Measurements from ENCODE around the gene C17orf114.

The C17orf114 gene

DNA sequence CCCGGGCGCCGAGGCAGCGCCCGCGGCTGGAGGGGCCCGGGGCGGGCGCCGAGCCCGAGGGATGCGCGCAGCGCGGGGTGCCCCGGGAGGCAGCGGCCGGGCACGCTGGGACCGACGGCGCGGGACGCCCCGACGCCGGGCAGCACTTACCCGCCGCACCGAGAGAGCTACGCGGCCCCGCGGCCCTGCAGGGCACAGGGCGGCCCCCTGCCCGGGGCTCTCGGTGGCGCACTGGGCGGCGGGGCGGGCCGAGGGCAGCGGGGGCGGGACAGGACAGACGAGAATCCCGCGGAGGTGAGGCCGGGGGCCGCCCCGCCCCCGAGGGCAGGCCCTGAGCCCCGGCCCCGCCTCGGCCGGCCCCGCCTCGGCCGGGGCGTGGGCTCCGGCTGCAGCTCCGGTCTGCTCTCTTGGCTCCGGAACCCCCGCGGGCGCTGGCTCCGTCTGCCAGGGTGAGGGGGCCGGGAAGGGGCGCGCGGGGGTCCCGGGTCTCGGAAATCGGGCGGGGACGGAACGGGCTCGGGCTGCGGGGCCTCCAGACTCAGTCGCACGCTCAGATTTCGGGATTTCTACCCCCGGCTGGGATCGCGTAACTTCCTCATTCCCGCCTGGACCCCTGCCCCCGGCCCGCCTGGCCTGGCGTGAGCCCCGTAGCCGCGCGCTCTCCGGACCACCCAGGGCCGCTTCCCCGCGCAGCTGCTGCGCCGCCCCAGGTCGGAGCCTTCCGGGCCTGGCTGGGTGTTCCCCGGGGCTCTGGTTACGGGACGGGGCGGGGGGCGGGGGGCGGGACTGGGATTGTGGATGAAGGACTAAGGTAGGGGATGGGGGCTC, 4.9 kb upstream of the C17orf114 start, which contains the start of gene PLD2:
PLD2 (plus strand) TSS at position 376 of the 828 bp plus-strand sequence. CDS start 621 bp downstream, outside the sequence.
- intact Hi-C loops (cut with DNase I), result no loop called here
- Histone ChIP-seq H3K4me1 (peaks cover 24% of the 10 kb centered on the region), H3K27ac (peak within 1 kb of the TSS; percentile 85)

DNA sequence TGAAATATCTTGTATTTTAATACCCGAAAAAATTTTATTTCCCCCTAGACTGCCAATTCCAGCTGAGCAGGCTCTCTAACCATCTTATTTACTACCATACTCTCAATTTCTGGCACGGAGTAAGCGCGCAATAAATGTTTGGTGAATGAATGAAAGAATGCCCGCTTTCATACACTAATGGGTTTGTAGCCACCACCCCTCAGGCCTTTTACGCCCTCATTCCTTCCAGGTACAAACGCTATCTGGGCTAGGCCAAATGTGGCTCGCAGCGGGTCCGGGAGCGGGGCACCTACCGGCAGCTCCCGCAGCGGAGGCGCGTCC, 4.3 kb upstream of the C17orf114 start:
- H3K9me3 ChIP-seq, result no peaks in the 10 kb centered on the region
- no peak for DNase-seq (ENCODE audit: extremely low spot score in 2 of 2)
- no peaks in the 10 kb centered on the region for H3K36me3 ChIP-seq
- peaks cover 24% of the 10 kb centered on the region for H3K4me1 ChIP-seq
- no peaks in the 10 kb centered on the region for H3K27me3 ChIP-seq
- TF ChIP-seq POLR2A (IDR thresholded peaks at IDR 0.05) (no peak), POLR2AphosphoS5 (IDR thresholded peaks at IDR 0.05; ENCODE audit: insufficient read depth in 1 of 2, low read depth in 1 of 2) (no peak)
- TF ChIP-seq, protein P1, sequence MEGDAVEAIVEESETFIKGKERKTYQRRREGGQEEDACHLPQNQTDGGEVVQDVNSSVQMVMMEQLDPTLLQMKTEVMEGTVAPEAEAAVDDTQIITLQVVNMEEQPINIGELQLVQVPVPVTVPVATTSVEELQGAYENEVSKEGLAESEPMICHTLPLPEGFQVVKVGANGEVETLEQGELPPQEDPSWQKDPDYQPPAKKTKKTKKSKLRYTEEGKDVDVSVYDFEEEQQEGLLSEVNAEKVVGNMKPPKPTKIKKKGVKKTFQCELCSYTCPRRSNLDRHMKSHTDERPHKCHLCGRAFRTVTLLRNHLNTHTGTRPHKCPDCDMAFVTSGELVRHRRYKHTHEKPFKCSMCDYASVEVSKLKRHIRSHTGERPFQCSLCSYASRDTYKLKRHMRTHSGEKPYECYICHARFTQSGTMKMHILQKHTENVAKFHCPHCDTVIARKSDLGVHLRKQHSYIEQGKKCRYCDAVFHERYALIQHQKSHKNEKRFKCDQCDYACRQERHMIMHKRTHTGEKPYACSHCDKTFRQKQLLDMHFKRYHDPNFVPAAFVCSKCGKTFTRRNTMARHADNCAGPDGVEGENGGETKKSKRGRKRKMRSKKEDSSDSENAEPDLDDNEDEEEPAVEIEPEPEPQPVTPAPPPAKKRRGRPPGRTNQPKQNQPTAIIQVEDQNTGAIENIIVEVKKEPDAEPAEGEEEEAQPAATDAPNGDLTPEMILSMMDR (IDR thresholded peaks at IDR 0.05), result no peak
- intact Hi-C loops (cut with DNase I), result no loop called here
- H3K27ac ChIP-seq, result peak overlapping the region; percentile 42
- H3K4me3 ChIP-seq, result peak overlapping the region; percentile 95 to 96

More for the DNA sequence above, 4.9 kb upstream of the C17orf114 start, which contains the start of gene PLD2:
- Histone ChIP-seq H3K4me3 (peak within 1 kb of the TSS; percentile 95 to 96), H3K27me3 (no peaks in the 10 kb centered on the region), H3K9me3 (no peaks in the 10 kb centered on the region), H3K36me3 (no peaks in the 10 kb centered on the region)
- peak in 1 of 2 donors; percentile 46 for TF ChIP-seq POLR2AphosphoS5 (IDR thresholded peaks at IDR 0.05; ENCODE audit: insufficient read depth in 1 of 2, low read depth in 1 of 2)
- TF ChIP-seq, protein P1 (IDR thresholded peaks at IDR 0.05), result no peak
- TF ChIP-seq POLR2A (IDR thresholded peaks at IDR 0.05), result peak in 1 of 2 donors; percentile 41
- no peak for DNase-seq (ENCODE audit: extremely low spot score in 2 of 2)

DNA sequence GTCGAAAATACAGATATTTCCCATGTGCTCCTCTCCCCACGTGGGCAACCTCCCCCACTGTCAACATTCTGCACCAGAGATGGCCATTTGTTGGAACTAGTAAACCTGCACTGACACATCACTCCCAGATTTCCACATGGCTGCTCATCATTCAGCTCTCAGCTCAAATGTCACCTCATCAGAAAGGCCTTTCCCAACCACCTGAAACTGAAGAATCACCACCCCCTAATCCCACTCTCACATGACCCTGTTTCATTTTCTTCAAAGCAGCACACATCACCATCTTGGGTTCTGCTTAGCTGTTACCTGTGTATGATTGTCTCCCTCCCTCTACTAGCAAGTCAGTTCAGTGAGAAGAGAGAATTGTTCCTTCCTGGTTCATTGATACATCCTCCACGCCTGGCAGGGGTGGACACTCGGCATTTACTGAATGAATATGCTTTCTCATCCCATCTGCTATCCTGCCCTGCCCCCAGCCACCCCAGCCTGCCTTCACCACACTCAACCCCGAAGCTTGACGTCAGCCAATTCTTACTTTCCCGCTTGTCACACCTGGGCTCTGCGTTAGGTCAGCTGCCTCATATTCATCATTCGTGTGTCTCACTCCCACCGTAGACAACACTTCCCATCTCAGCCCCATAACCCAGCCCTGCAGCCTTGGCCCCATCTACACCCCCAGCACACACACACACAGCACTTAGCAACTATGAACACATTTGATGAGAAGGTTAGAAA, 1.5 kb downstream of the C17orf114 start:
- Histone ChIP-seq H3K9me3 (no peaks in the 10 kb centered on the region), H3K36me3 (peaks cover 0 to 24% of the 10 kb centered on the region in 2 donors), H3K4me1 (peaks cover 11% of the 10 kb centered on the region), H3K27me3 (no peaks in the 10 kb centered on the region), H3K27ac (no peak overlapping the region), H3K4me3 (no peak overlapping the region)
- DNase-seq (ENCODE audit: extremely low spot score in 2 of 2), result no peak
- TF ChIP-seq POLR2AphosphoS5 (IDR thresholded peaks at IDR 0.05; ENCODE audit: insufficient read depth in 1 of 2, low read depth in 1 of 2), result no peak
- TF ChIP-seq, protein P1 (IDR thresholded peaks at IDR 0.05), result no peak
- TF ChIP-seq POLR2A (IDR thresholded peaks at IDR 0.05), result no peak
- intact Hi-C loops (cut with DNase I), result no loop called here

DNA sequence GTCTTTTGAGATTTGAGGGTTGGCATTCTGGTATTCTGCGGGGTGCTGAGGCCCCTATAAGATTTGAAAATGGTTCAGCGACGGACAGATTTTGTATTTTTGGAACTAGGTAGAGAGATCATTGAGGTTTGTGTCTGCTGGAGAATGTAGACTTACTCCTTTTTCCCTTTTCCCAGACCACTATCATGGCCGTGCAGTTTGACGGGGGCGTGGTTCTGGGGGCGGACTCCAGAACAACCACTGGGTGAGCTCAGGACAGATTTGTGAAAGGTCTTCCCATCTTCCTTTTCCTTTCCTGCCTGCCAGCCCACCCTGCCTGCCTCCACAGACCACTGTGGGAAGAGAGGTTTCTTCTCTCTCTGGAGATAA, 5.6 kb downstream of the C17orf114 start:
- H3K4me1 ChIP-seq, result peaks cover 15% of the 10 kb centered on the region
- peaks cover 0 to 24% of the 10 kb centered on the region in 2 donors for H3K36me3 ChIP-seq
- H3K27me3 ChIP-seq, result no peaks in the 10 kb centered on the region
- intact Hi-C loops (cut with DNase I), result no loop called here
- TF ChIP-seq POLR2A (IDR thresholded peaks at IDR 0.05), result no peak
- TF ChIP-seq POLR2AphosphoS5 (IDR thresholded peaks at IDR 0.05; ENCODE audit: insufficient read depth in 1 of 2, low read depth in 1 of 2), result no peak
- TF ChIP-seq, protein P1 (IDR thresholded peaks at IDR 0.05), result no peak
- H3K27ac ChIP-seq, result peak overlapping the region; percentile 91
- no peaks in the 10 kb centered on the region for H3K9me3 ChIP-seq
- peak overlapping the region; percentile 92 to 95 for H3K4me3 ChIP-seq
- DNase-seq (ENCODE audit: extremely low spot score in 2 of 2), result no peak
